CD4-positive, alpha-beta T cell treated with Interleukin-21 for 1 hour (primary cell): ENCODE data around the gene EXOC3L4.
"Not testable (repeated sequence)": the region's sequence is repeated elsewhere in the genome, so short reads cannot be mapped to it uniquely, and the experiment has no call there.

Experiments used
- DNase-seq: peaks from one replicate; pipeline ENCODE4 v3.0.0-alpha.2; 2020

EXOC3L4 gene

DNA sequence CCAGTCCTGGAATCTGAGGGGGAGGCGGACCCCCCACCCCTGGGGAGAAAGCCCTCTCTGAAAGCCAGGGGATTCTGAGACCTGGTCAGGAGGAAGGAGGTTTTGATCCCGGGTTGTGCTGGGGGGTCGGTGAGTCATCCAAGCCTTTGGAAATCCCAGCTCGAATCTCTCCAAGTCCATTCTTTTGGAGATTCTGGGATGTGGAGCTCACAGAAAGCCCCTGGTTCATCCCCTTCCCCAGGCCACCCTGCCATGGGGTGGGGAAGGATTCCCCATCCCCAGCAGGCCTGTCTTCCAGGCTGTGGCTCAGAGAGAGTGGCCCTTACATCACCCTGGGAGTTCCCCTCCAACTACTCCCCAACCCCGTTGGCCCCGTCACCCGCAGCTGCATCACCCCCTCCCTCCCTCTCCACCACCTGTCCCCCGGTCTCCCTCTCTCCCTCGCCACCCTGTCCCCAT is 14.3 kb downstream of the EXOC3L4 start:
- no peak for DNase-seq

GRCh38 chr14:103109535-103110441 is 15.3 kb downstream of the EXOC3L4 start:
- DNase-seq, result no peak

- no peak for DNase-seq
Measured at GRCh38 chr14:103110681-103111231, 16.2 kb downstream of the EXOC3L4 start.

GRCh38 chr14:103111232-103111868 is 16.8 kb downstream of the EXOC3L4 start:
- DNase-seq, result no peak

DNA sequence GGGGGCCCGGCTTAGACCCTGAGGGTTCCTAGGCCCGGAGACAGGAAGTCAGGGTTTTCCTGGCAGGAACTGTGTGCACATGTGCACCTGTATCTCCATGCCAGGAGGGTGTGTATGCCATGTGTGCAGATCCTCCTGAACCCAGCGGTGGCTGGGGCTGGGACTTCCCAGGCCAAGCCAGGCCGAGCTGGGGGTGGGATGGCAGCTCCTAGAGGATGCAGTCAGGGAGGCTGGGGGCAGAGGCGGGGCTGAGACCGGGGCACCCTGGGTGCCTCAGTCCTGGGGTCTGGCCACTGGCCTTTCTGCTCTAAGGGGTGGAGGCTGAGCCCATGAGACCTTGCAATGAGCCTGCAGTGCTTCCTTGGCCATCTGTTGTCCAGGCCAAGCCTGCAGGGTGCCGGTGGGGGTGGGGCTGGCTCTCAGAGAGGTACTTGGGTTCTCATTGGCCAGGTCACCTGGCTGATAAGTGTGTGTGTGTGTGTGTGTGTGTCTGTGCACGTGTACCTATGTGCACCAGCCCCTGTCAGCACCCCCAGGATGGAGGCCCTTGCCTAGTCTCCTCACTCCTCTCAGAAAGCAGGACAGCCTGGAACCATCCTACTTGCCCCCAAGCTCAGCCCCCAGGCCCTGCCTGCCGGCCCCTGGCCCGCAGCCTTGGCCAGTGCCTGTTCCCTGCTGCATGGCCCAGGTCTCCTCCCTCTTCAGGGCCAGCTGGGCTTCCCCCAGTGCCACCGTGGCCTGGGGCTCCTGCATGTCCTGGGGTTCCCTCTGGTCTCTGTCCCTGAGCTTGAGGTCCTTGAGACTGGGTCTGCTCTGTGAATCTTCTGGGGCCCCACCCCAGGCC is 18.1 kb downstream of the EXOC3L4 start:
- DNase-seq, result no peak

DNA sequence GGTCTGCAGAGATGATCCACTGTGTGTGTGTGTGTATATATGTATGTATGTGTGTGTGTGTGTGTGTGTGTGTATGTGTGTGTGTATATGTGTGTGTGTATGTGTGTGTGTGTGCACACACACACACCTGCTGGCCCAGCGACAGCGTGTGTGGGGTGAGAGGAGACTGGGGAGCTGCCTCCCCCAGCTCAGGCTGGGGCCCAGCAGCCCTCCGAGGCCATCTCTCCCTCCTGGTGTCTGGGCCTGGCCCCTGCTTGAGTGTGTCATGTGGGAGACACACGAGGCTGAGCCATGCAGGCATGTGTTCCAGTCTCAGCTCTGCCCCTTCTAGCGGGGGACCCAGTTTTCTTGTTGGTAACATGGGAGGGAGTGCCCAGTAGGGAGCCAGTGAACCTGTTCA is 18.8 kb downstream of the EXOC3L4 start:
- DNase-seq, result no peak

- no peak for DNase-seq
Measured at GRCh38 chr14:103113774-103114173, 19.2 kb downstream of the EXOC3L4 start.

DNA sequence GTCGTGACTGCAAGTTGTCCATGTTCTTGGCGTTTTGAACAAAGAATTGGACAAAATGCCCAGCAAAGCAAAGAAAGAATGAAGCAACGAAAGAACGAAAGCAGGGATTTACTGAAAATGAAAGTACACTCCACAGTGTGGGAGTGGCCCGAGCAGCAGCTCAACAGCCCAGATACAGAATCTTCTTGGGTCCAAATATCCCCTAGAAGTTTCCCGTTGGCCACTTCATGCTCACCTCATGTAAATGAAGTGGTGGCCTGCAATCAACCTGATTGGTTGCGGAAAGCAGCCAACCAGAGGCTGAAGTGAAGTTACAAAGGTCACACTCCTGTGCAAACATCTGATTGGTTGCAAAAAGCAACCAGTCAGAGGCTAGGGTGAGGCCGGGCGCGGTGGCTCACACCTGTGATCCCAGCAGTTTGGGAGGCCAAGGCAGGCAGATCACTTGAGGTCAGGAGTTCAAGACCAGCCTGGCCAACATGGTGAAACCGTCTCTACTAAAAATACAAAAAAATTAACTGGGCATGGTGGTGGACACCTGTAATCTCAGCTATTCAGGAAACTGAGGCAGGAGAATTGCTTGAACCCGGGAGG is 20.7 kb downstream of the EXOC3L4 start:
- not testable (repeated sequence) for DNase-seq

DNA sequence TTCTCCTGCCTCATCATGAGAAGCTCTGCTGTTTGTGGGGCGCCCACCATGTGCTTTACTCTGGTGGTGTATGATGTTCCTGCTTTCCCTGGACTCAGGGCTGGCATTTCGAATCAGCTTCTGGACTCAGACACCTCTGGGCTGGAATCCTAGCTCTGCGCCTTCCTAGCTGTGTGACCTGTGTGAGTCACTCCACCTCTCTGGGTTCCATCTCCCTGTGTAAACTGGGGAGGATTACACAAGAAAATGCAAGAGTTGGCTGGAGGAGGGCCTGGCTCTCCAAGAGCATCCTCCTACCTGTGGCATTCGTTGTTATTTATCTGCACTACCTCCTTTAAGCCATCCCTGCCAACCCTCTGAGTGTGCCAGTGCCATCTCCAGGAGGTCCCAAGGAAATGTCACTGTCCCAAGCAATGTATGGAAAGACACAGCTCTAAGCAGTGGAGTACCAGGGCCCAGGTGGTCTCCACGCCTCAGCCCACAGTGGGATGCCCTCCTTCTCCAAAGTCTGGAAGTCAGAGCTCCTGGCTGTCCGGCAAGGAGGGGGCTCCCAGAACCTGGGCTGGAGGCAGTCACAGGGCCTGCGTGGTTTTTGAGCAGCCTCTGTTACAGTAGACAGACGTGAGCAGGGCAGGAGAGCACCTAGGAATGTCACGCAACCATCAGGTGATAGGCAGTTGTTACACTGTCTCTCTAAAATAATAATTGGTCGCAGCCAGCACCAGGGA is 21.5 kb downstream of the EXOC3L4 start:
- no peak for DNase-seq

GRCh38 chr14:103116636-103117035 is 22.1 kb downstream of the EXOC3L4 start:
- no peak for DNase-seq

DNA sequence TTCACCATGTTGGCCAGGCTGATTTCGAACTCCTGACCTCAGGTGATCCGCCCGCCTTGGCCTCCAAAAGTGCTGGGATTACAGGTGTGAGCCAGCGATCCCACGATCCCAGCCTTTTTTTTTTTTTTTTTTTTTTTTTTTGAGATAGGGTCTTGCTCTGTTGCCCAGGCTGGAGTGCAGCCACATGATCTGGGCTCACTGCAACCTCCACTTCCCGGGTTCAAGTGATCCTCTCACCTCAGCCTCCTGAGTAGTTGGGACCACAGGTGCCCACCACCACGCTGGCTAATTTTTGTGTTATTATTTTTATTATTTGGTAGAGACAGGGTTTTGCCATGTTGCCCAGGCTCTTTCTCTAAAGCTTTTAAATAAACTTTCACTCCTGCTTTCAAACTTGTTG is 23.0 kb downstream of the EXOC3L4 start:
- DNase-seq, result not testable (repeated sequence)

DNA sequence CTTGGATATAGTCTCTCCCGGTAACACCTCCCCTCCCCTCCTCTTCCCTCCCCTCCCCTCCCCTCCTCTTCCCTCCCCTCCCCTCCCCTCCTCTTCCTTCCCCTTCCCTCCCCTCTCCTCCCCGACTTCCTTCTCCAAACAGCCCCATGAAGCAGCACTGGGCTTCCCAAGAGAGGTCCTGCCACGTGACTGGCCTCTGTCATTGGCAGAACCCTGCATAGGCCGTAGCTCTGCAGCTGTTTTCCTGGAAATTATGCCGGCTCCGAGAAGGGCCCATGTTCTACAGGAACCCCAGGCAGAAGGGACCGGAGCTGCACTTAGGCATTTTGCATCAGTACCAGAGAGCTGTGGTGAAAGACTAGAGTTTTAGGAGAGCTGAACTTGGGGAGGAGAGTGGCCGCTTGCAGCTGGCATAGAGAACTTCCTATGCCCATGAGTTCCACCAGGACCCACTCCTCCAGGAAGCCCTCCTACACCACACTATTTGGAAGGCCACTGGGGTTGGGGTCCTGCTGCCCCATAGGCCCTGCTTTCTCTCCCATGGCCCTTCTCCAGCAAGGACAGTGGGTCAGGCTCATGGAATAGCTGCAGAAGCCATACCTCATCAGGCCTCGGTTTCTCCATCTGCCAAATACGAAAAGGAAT is 23.6 kb downstream of the EXOC3L4 start:
- no peak for DNase-seq

- peak; percentile 34 for DNase-seq
Measured at GRCh38 chr14:103118663-103119404, 24.3 kb downstream of the EXOC3L4 start.

DNA sequence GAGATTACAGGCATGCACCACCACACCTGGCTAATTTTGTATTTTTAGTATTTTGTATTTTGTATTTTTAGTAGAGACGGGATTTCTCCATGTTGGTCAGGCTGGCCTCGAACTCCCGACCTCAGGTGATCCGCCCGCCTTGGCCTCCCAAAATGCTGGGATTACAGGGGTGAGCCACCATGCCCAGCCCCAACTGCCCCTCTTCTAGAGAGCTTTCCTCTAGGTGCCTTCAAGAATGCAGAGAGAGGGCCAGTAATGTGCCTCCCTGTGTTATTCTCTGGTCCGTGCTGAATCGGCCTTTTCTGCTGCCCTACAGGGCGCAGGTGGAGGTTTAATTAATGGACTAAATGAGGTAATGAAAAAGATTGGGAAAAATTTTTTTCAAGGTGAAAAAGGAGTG is 25.0 kb downstream of the EXOC3L4 start:
- not testable (repeated sequence) for DNase-seq

DNA sequence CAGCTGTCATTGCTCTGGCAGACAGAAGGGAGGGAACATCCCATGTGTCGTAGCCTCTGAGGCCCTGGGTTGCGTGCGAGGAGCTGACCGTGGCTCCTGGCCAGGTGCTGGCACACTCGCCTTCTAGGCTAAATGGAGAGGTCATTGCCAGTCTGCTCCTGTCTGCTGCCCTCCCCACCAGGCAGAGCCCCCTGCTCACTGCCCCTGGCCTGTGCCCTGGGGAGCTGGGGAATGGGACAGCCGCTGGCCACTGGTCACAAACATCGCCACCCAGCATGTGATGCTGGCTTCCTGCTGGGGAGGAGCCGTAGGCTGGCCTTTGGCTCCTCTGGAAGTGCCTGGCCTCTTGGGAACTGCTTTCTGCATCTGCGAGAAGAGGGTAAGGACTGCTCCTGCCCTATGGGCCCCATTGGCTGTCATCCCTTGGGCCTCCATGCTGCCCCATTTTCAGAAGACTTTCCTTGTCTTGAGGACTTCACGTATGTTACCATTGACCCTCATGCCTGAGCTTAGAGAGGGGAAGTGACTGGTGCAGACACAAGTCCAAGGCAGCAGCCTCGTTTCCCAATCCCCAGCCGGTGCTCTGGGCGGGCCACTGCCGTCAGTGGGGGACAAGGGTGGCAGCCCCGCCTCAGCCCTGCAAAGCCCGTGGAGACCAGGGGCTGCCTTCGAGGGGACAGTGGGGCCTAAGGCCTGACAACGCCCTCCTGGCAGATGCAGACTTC is 26.8 kb downstream of the EXOC3L4 start:
- no peak for DNase-seq

DNA sequence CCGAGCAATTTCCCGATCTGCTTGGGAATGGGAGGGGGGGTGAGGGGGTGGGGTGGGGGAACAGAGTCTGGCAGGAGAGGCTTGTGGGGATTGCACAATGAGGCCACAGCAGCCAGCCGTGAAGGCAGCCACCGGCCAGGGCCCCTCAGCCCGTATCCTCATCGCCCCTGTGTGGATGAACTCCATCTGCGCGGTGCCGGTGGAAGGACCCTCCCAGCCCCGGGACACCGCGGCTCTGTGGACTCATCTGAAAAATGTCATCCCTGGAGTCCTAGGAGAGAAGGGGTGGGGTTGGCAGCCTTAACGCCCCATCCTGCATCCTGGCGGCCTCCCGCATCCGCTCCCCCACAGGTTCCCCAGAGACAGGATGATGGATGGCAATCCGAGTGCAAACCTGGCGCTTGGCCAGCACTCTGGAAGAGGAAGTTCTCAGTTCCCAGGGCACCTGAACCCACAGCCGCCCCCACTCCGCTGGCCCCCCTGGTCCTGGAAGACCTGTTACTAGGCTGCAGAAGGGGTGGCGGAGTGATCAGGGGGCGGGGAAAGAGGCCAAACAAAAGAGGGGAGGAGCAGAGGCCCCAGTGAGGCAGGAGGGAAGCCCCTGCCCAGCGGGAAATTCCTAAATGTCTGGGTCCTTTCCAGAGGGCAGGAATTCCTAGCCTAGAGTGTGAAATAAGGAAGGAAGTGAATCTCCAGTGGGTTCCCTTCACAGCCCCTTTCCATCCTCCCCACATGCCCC is 27.5 kb downstream of the EXOC3L4 start:
- DNase-seq, result peak; percentile 22

GRCh38 chr14:103122585-103122946 is 28.0 kb downstream of the EXOC3L4 start:
- no peak for DNase-seq

GRCh38 chr14:103122947-103123633 is 28.6 kb downstream of the EXOC3L4 start, which contains the start of gene TNFAIP2:
TSS of gene TNFAIP2 (plus strand) at chr14:103123461. CDS start at chr14:103126458, 2,997 bp downstream.
- no peak for DNase-seq
